Esophagus (tissue), 2 donors: ENCODE results near the gene PI4KA. TPM values are rescaled to one million over a fixed set of nuclear protein-coding genes. Genes with fewer than 3 reads are reported as not detected.
"Not testable (repeated sequence)": the region's sequence is repeated elsewhere in the genome, so short reads cannot be mapped to it uniquely, and the experiment has no call there.

Experiments used
- H3K27ac ChIP-seq, 2 donors: one replicate each; pipeline ENCODE4 v1.5.1; 2013; ENCODE audit warnings: low read depth in 2 of 2, mild to moderate bottlenecking in 2 of 2, inconsistent platforms in 1 of 2, low read length in 1 of 2, moderate library complexity in 1 of 2
- H3K27me3 ChIP-seq, 2 donors: one replicate each; pipeline ENCODE4 v1.6.1; 2013; ENCODE audit warnings: low read length in 2 of 2, control low read depth in 1 of 2, mild to moderate bottlenecking in 1 of 2; ENCODE audit not compliant: insufficient read depth in 2 of 2, control insufficient read depth in 1 of 2
- H3K36me3 ChIP-seq, 2 donors: one replicate each; pipeline ENCODE4 v1.6.1; 2013; ENCODE audit warnings: low read length in 1 of 2; ENCODE audit not compliant: control insufficient read depth in 2 of 2, insufficient read depth in 2 of 2
- H3K4me1 ChIP-seq, 2 donors: one replicate each; pipeline ENCODE4 v1.6.1; 2013; ENCODE audit warnings: low read length in 1 of 2; ENCODE audit not compliant: control insufficient read depth in 2 of 2, insufficient read depth in 2 of 2
- H3K4me3 ChIP-seq, 2 donors: one replicate each; pipeline ENCODE4 v1.5.1; 2013; ENCODE audit warnings: low read length in 2 of 2, mild to moderate bottlenecking in 2 of 2, low read depth in 1 of 2, moderate library complexity in 1 of 2
- H3K9me3 ChIP-seq, 2 donors: one replicate each; pipeline ENCODE4 v1.6.1; 2013; ENCODE audit warnings: mild to moderate bottlenecking in 2 of 2, low read depth in 1 of 2, low read length in 1 of 2, moderate library complexity in 1 of 2; ENCODE audit not compliant: control insufficient read depth in 2 of 2, insufficient read depth in 1 of 2
- WGBS, 2 donors: extraction: QIAGEN DNeasy Blood & Tissue Kit; methylation state at CpG; one replicate each; pipeline ENCODE4 v1.1.7; 2013; 5-methylcytosine and 5-hydroxymethylcytosine counted together
- polyA plus RNA-seq, 2 donors: library from polyadenylated mRNA; stranded (reverse); fragments of 200-250 nt; gene quantifications; one replicate each; pipeline ENCODE4 v1.2.3, GENCODE V29; 2013
- donor health status: healthy with polysubstance abuse.
- donor health status: Bipolar disorder and iron deficiency.

The PI4KA gene
- polyA plus RNA-seq, 2 donors, result 21.4 to 22.8 TPM

DNA sequence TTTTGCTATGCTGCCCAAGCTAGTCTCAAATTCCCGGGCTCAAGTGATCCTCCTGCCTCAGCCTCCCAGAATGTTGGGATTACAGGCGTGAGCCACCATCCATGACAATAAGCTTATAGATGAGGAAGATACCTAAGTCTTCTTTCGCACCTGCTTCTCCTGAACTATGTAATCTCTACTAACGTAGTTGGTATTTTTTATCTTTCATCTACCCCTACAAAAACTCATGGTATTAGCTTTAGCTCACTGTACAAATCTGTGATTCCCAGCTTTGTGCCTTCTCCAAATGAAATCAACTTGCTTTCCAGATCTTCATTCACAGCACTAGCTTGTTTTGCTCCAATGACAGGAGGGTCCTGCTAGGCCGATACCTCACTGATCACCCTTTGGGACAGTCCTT is 36.4 kb downstream of the PI4KA start:
- H3K4me1 ChIP-seq, result no peaks in the 10 kb centered on the region
- H3K9me3 ChIP-seq, result no peaks in the 10 kb centered on the region
- no peak overlapping the region for H3K4me3 ChIP-seq
- peaks cover 0 to 13% of the 10 kb centered on the region in 2 donors for H3K36me3 ChIP-seq
- 97 to 98% methylated on average over 5 of the region's 5 CpGs for WGBS, 2 donors
- no peaks in the 10 kb centered on the region for H3K27me3 ChIP-seq
- H3K27ac ChIP-seq, result no peak overlapping the region

DNA sequence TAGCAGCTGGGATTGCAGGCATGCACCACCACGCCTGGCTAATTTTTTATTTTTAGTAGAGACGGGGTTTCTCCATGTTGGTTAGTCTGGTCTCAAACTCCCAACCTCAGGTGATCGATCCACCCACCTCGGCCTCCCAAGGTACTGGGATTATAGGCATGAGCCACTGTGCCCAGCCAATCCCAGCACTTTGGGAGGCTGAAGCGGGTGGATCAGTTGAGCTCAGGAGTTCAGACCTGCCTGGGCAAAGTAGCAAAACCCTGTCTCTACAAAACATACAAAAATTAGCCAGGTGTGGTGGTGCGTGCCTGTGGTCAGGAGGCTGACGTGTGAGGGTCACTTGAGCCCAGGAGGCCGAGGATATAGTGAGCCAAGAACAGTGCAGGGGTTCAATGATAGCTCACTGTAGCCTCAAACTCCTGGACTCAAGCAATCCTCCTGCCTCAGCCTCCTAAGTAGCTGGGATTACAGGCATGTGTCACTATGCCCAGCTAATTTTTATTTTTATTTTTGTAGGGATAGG is 36.8 kb downstream of the PI4KA start:
- H3K4me3 ChIP-seq, H3K27ac ChIP-seq, H3K27me3 ChIP-seq, H3K4me1 ChIP-seq, H3K9me3 ChIP-seq: not testable (repeated sequence)
- H3K36me3 ChIP-seq, result peaks cover under 1 to 14% of the 10 kb centered on the region in 2 donors
- WGBS, 2 donors, result 95 to 99% methylated on average over 8 of the region's 8 CpGs

- no peak overlapping the region for H3K4me3 ChIP-seq
- 97 to 98% methylated on average over 9 of the region's 9 CpGs for WGBS, 2 donors
- no peaks in the 10 kb centered on the region for H3K9me3 ChIP-seq
- no peaks in the 10 kb centered on the region for H3K27me3 ChIP-seq
- H3K4me1 ChIP-seq, result no peaks in the 10 kb centered on the region
- H3K36me3 ChIP-seq, result peaks cover 7 to 19% of the 10 kb centered on the region in 2 donors
- H3K27ac ChIP-seq, result no peak overlapping the region
These were observed 39.1 kb downstream of the PI4KA start for GRCh38 chr22:20819471-20819870.

GRCh38 chr22:20818471-20818870 is 40.1 kb downstream of the PI4KA start:
- Histone ChIP-seq H3K36me3 (peaks cover 7 to 19% of the 10 kb centered on the region in 2 donors), H3K9me3 (no peaks in the 10 kb centered on the region)
- WGBS, 2 donors, result 90% methylated on average over 3 of the region's 3 CpGs

GRCh38 chr22:20816559-20816958 is 42.1 kb downstream of the PI4KA start:
- no peaks in the 10 kb centered on the region for H3K4me1 ChIP-seq
- no peaks in the 10 kb centered on the region for H3K9me3 ChIP-seq
- peaks cover 7 to 19% of the 10 kb centered on the region in 2 donors for H3K36me3 ChIP-seq
- no peak overlapping the region for H3K4me3 ChIP-seq
- no peak overlapping the region for H3K27ac ChIP-seq
- 97% methylated on average over 6 of the region's 6 CpGs for WGBS, 2 donors
- H3K27me3 ChIP-seq, result no peaks in the 10 kb centered on the region

More at GRCh38 chr22:20818471-20818870, 40.1 kb downstream of the PI4KA start:
- Histone ChIP-seq H3K27ac (no peak overlapping the region), H3K4me3 (no peak overlapping the region), H3K4me1 (no peaks in the 10 kb centered on the region), H3K27me3 (no peaks in the 10 kb centered on the region)

DNA sequence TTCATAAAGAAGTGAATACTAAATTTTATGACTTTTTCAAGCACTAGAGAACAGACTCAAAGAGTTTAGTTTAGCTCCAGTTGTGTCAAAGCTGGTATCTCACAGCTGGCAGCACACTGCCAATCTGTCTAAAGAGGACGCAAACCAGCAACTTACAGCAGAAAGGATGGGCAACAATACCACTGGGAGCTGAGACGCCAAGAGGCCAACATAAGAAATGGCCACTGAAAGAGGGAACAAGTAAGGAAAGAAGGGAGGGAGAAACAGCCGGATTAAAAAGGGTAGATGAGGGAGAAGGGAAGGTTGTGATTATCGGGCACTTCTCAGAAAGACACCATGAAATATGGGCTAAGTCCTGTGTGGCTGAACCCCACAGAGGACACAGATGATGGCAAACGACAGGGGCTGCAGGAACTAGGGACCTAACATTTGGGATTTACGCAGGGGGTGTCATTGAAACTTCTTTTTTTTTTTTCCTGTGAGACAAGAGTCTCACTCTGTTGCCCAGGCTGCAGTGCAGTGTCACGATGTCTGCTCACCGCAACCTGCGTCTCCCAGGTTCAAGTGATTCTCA is 43.0 kb downstream of the PI4KA start:
- WGBS, 2 donors, result 96 to 97% methylated on average over 9 of the region's 9 CpGs
- Histone ChIP-seq H3K4me3 (no peak overlapping the region), H3K4me1 (no peaks in the 10 kb centered on the region), H3K27ac (no peak overlapping the region), H3K36me3 (peaks cover 7 to 24% of the 10 kb centered on the region in 2 donors), H3K27me3 (no peaks in the 10 kb centered on the region), H3K9me3 (no peaks in the 10 kb centered on the region)

DNA sequence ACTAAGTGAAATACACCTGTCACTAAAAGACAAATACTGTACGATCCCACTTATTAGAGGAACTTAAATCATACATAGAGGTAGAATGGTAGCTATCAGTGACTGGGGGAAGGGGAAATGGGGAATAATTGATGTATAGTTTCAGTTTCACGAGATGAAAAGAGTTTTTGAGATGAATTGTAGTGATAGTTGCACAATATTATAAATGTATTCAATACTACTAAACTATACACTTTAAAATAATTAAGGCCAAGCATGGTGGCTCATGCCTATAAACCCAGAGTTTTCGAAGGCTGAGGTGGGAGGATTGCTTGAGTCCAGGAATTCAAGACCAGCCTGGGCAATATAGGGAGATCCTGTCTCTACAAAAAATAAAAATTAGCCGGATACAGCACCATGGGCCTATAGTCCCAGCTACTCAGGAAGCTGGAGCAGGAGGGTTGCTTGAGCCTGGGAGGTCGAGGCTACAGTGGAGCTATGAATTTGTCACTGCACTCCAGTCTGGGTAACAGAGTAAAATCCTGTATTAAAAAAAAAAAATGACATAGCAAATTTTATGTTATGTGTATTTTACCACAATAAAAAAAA is 44.3 kb downstream of the PI4KA start:
- H3K27me3 ChIP-seq, result no peaks in the 10 kb centered on the region
- peaks cover 7 to 25% of the 10 kb centered on the region in 2 donors for H3K36me3 ChIP-seq
- no peak overlapping the region for H3K4me3 ChIP-seq
- no peak overlapping the region for H3K27ac ChIP-seq
- no peaks in the 10 kb centered on the region for H3K9me3 ChIP-seq
- 88 to 93% methylated on average over 5 of the region's 5 CpGs for WGBS, 2 donors
- no peaks in the 10 kb centered on the region for H3K4me1 ChIP-seq

DNA sequence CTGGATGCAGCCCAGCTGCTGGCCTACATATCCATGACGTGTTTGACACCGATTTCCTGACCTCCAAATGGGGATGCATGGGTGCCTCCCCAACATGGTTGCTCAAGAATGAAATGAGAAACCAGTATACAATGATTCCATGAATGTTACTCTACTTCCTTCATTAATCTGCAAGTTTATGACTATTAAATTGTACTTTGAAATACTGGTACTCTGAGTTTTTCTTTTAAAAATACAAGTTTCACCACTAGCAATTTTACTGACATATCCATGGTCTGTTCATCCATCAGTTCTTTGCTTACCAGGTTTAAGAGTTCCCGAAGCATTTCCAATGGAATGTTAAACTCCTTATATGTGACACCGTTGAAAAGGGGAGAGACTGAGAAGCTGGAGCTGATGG is 45.6 kb downstream of the PI4KA start:
- no peaks in the 10 kb centered on the region for H3K9me3 ChIP-seq
- no peaks in the 10 kb centered on the region for H3K4me1 ChIP-seq
- H3K4me3 ChIP-seq, result no peak overlapping the region
- 95 to 98% methylated on average over 4 of the region's 4 CpGs for WGBS, 2 donors
- no peak overlapping the region for H3K27ac ChIP-seq
- H3K27me3 ChIP-seq, result no peaks in the 10 kb centered on the region
- peaks cover 7 to 25% of the 10 kb centered on the region in 2 donors for H3K36me3 ChIP-seq

- H3K36me3 ChIP-seq, result peaks cover 7 to 30% of the 10 kb centered on the region in 2 donors
- H3K4me3 ChIP-seq, result no peak overlapping the region
- H3K4me1 ChIP-seq, result no peaks in the 10 kb centered on the region
- 93 to 95% methylated on average over 3 to 5 of the region's 5 CpGs for WGBS, 2 donors
- no peaks in the 10 kb centered on the region for H3K27me3 ChIP-seq
- no peak overlapping the region for H3K27ac ChIP-seq
- no peaks in the 10 kb centered on the region for H3K9me3 ChIP-seq
These were observed 46.5 kb downstream of the PI4KA start for GRCh38 chr22:20811971-20812660.
